ENCODE results near the gene TRIM72. TPM values are rescaled to one million over a fixed set of nuclear protein-coding genes. Genes with fewer than 3 reads are reported as not detected.
A peak's percentile ranks its signal among the peaks of the same experiment; 100 is the strongest.

The TRIM72 gene
- total and polyA plus RNA-seq, 9 of the 15 experiments (the other 6 are each of a cell fraction or from before 2014, with no cell fraction given) = under 0.01 TPM; not detected in 8

- TF ChIP-seq NFE2L1 (tag; IDR thresholded peaks at IDR 0.05; ENCODE audit: borderline replicate concordance, low read depth) (peak; percentile 65), MECOM (CRISPR knock-in tag; IDR thresholded peaks at IDR 0.05) (peak; percentile 90; the same call in 1 of the 2 replicates), BHLHE40 (IDR thresholded peaks at IDR 0.05; ENCODE audit: low read length) (0 out of 2 replicates have a peak, but pooled peaks have one; percentile 34), SETDB1 (IDR thresholded peaks at IDR 0.05; ENCODE audit: low read length) (no peak), TAL1 (IDR thresholded peaks at IDR 0.05) (peak; percentile 66; the same call in 1 of the 2 replicates), ZNF217 (CRISPR knock-in tag; IDR thresholded peaks at IDR 0.05) (no peak), HINFP (tag; conservative IDR thresholded peaks at IDR 0.05; ENCODE audit: low read depth) (no peak), NR2C1 (IDR thresholded peaks at IDR 0.05) (peak; percentile 94), NR2C1 (tag; IDR thresholded peaks at IDR 0.05) (peak; percentile 96), KAT8 (IDR thresholded peaks at IDR 0.05; ENCODE audit: low read depth) (no peak), E2F8 (IDR thresholded peaks at IDR 0.05; ENCODE audit: low read depth, partially characterized antibody) (peak; percentile 41), ZNF592 (IDR thresholded peaks at IDR 0.05) (peak; percentile 77), HCFC1 (IDR thresholded peaks at IDR 0.05; ENCODE audit: low read depth, low read length) (no peak), NONO (IDR thresholded peaks at IDR 0.05; ENCODE audit: low read depth in 2 of 2, low read length in 1 of 2) (no peak), MYC (IDR thresholded peaks at IDR 0.05; ENCODE audit: low read depth, low read length) (peak; percentile 57; the same call in 1 of the 2 replicates), MYC (CRISPR knock-in tag; IDR thresholded peaks at IDR 0.05; ENCODE audit: borderline replicate concordance, low read depth) (no peak), SMARCA4 (IDR thresholded peaks at IDR 0.05) (peak; percentile 93)
Observed at GRCh38 chr16:31253642-31254045, 39.7 kb downstream of the TRIM72 start (continued).

All from K562 (cell line).